A549 (cell line): Measurements from ENCODE around the gene ATL1. TPM values are rescaled to one million over a fixed set of nuclear protein-coding genes. Genes with fewer than 3 reads are reported as not detected.

Experiments used
- ATAC-seq, 2 experiments: fragments of 200-7000 bp in 1 of 2; fragments of >200 bp in 1 of 2; cut with Nextera tagmentation in 1 of 2; cut with Tn5 transposase in 1 of 2; 3 replicates each; pipeline versions ENCODE4 v1.8.0 to v1.9.1; 2018 to 2020; ENCODE audit warnings: mild to moderate bottlenecking in 1 of 2, moderate library complexity in 1 of 2
- CTCF ChIA-PET: fragments of 300-600 bp; sonication (Branson Sonifier 250); formaldehyde crosslinking; extraction: SDS; loops from one replicate; lab custom pipeline; 2021; ENCODE audit warnings: antibody characterized with exemption, inconsistent platforms; lab: Yijun Ruan, JAX
- POLR2A ChIA-PET: fragments of 350-600 bp; formaldehyde crosslinking; extraction: SDS; loops from one replicate; lab custom pipeline; 2021; ENCODE audit warnings: antibody characterized with exemption, inconsistent platforms; lab: Yijun Ruan, JAX
- DNase-seq, 2 experiments: peaks; one replicate each; pipeline versions ENCODE4 v3.0.0 to v3.0.0-alpha.2; 2011 to 2016; ENCODE audit warnings: low read depth in 1 of 2, low spot score in 1 of 2
- FAIRE-seq: peaks from 2 replicates; lab custom pipeline; 2011; peaks lifted over from hg19 to GRCh38; lab: Jason Lieb, UNC
- H3K27ac ChIP-seq, 2 experiments: fragments of >200 bp; sonication (Bioruptor Twin); formaldehyde crosslinking; 3 replicates each; pipeline ENCODE4 v1.5.1; 2016 to 2017
- H3K4me1 ChIP-seq: fragments of >200 bp; sonication (Bioruptor Twin); formaldehyde crosslinking; 3 replicates; pipeline ENCODE4 v1.6.1; 2016
- H3K4me2 ChIP-seq: fragments of >200 bp; sonication (Bioruptor Twin); formaldehyde crosslinking; 3 replicates; pipeline ENCODE4 v1.6.1; 2016
- H3K4me3 ChIP-seq: fragments of >200 bp; sonication (Bioruptor Twin); formaldehyde crosslinking; 3 replicates; pipeline ENCODE4 v1.5.1; 2016
- H3K9me3 ChIP-seq: fragments of >200 bp; sonication (Bioruptor Twin); formaldehyde crosslinking; 3 replicates; pipeline ENCODE4 v1.6.1; 2016
- ATOH8 ChIP-seq: fragments of 250-450 bp; sonication (Bioruptor Pico); IDR thresholded peaks from 2 replicates; pipeline ENCODE4 v1.5.0; 2020; ENCODE audit warnings: low read depth, mild to moderate bottlenecking, moderate library complexity
- BHLHE40 ChIP-seq: IDR thresholded peaks from 2 replicates; pipeline ENCODE4 v1.6.1; 2012; ENCODE audit warnings: low read depth, low read length, inconsistent platforms
- CBX2 ChIP-seq: fragments of 200-600 bp; sonication (generic); IDR thresholded peaks from 2 replicates; pipeline ENCODE4 v1.6.1; 2016; ENCODE audit warnings: low read depth, mild to moderate bottlenecking, borderline replicate concordance
- CHD2 ChIP-seq: fragments of 150-350 bp; IDR thresholded peaks from 2 replicates; pipeline ENCODE4 v1.6.1; 2014; ENCODE audit warnings: low read length; ENCODE audit not compliant: partially characterized antibody
- CHD4 ChIP-seq: fragments of 200-600 bp; sonication (generic); IDR thresholded peaks from 2 replicates; pipeline ENCODE4 v1.6.1; 2016; ENCODE audit warnings: antibody characterized with exemption, mild to moderate bottlenecking, borderline replicate concordance
- CTCF ChIP-seq: fragments of >200 bp; sonication (Bioruptor Twin); formaldehyde crosslinking; IDR thresholded peaks from 3 replicates; pipeline ENCODE4 v1.5.1; 2016
- E2F6 ChIP-seq: IDR thresholded peaks from 2 replicates; pipeline ENCODE4 v1.6.1; 2012; ENCODE audit warnings: low read depth, borderline replicate concordance
- ELK1 ChIP-seq: fragments of 150-350 bp; IDR thresholded peaks from 2 replicates; pipeline ENCODE4 v1.6.1; 2014; ENCODE audit warnings: low read depth, mild to moderate bottlenecking, low read length
- EP300 ChIP-seq, 2 experiments: fragments of >200 bp; sonication (Bioruptor Twin); formaldehyde crosslinking; IDR thresholded peaks; 2 replicates in 1 of 2; 3 replicates in 1 of 2; pipeline ENCODE4 v1.6.1; 2016 to 2017
- FOXS1 ChIP-seq: fragments of 250-450 bp; sonication (Bioruptor Pico); IDR thresholded peaks from 2 replicates; pipeline ENCODE4 v1.5.0; 2020; ENCODE audit warnings: mild to moderate bottlenecking, moderate library complexity
- GATA3 ChIP-seq: IDR thresholded peaks from 2 replicates; pipeline ENCODE4 v1.6.1; 2012; ENCODE audit warnings: borderline replicate concordance
- HDAC2 ChIP-seq: fragments of 200-600 bp; sonication (generic); IDR thresholded peaks from 2 replicates; pipeline ENCODE4 v1.6.1; 2016
- HEYL ChIP-seq: fragments of 250-450 bp; sonication (Bioruptor Pico); IDR thresholded peaks from 2 replicates; pipeline ENCODE4 v1.8.0; 2021; ENCODE audit warnings: mild to moderate bottlenecking, moderate library complexity
- HOXA7 ChIP-seq: fragments of 250-450 bp; sonication (Bioruptor Pico); IDR thresholded peaks from 2 replicates; pipeline ENCODE4 v1.5.0; 2020; ENCODE audit warnings: mild to moderate bottlenecking, moderate library complexity
- KDM1A ChIP-seq: fragments of 200-600 bp; sonication (generic); IDR thresholded peaks from 2 replicates; pipeline ENCODE4 v1.6.1; 2016; ENCODE audit warnings: low read depth, mild to moderate bottlenecking
- KDM5A ChIP-seq: fragments of 200-600 bp; sonication (generic); IDR thresholded peaks from 2 replicates; pipeline ENCODE4 v1.6.1; 2016; ENCODE audit warnings: antibody characterized with exemption, mild to moderate bottlenecking
- NPAS2 ChIP-seq: fragments of 250-450 bp; sonication (Bioruptor Pico); IDR thresholded peaks from 2 replicates; pipeline ENCODE4 v1.8.0; 2022; ENCODE audit warnings: mild to moderate bottlenecking, moderate library complexity, borderline replicate concordance
- NR3C1 ChIP-seq: fragments of >200 bp; sonication (Bioruptor Twin); formaldehyde crosslinking; IDR thresholded peaks from 3 replicates; pipeline ENCODE4 v1.6.1; 2017
- PBX3 ChIP-seq: IDR thresholded peaks from 2 replicates; pipeline ENCODE4 v1.6.1; 2012
- RARB ChIP-seq: fragments of 250-450 bp; sonication (Bioruptor Pico); IDR thresholded peaks from 2 replicates; pipeline ENCODE4 v1.8.0; 2021; ENCODE audit warnings: mild to moderate bottlenecking, moderate library complexity
- RCOR1 ChIP-seq: fragments of 150-350 bp; IDR thresholded peaks from 2 replicates; pipeline ENCODE4 v1.6.1; 2014; ENCODE audit warnings: antibody characterized with exemption, low read length, low read depth
- RFX5 ChIP-seq: fragments of 450-650 bp; IDR thresholded peaks from 2 replicates; pipeline ENCODE4 v1.7.1; 2014; ENCODE audit warnings: antibody characterized with exemption, mild to moderate bottlenecking, moderate library complexity
- SMC3 ChIP-seq: fragments of >200 bp; sonication (Bioruptor Twin); formaldehyde crosslinking; IDR thresholded peaks from 3 replicates; pipeline ENCODE4 v1.6.1; 2018; ENCODE audit warnings: inconsistent platforms
- TFCP2L1 ChIP-seq: fragments of 250-450 bp; sonication (Bioruptor Pico); IDR thresholded peaks from 2 replicates; pipeline ENCODE4 v1.5.0; 2021; ENCODE audit warnings: mild to moderate bottlenecking
- ZNF302 ChIP-seq: fragments of 250-450 bp; sonication (Bioruptor Pico); IDR thresholded peaks from 2 replicates; pipeline ENCODE4 v1.9.0; 2021; ENCODE audit warnings: inconsistent platforms, mild to moderate bottlenecking, moderate library complexity
- WGBS: methylation state at CpG from one replicate; pipeline ENCODE4 v1.1.6; 2017; ENCODE audit errors: missing lambda C conversion rate; 5-methylcytosine and 5-hydroxymethylcytosine counted together
- polyA plus RNA-seq, 4 experiments: library from polyadenylated mRNA; depleted of rRNA in 3 of 4; stranded (reverse); fragments of >200 nt; fragmentation: RNase III in 1 of 4; extraction: RNeasy Plus Mini Kit Qiagen cat#74134 plus additional on column Dnase treatment in 1 of 4; gene quantifications; 2 replicates in 3 of 4; 3 replicates in 1 of 4; pipeline ENCODE4 v1.2.3, GENCODE V29; 2011 to 2017

Gene ATL1
- polyA plus RNA-seq, 2 of the 4 experiments (the other 2 are of a cell fraction), result 4.7 to 5.1 TPM

- FAIRE-seq, result no peak
- CTCF ChIA-PET, result interaction anchor here (0.6 to 1.7 kb wide), 9 partner anchors 8 to 288 kb away, joined by 3 to 6 read pairs (median 3); no protein-coding TSS in a partner anchor
- H3K4me1 ChIP-seq, result peaks cover 3% of the 10 kb centered on the region
These were observed 46.5 kb downstream of the ATL1 start for GRCh38 chr14:50606468-50606867.

GRCh38 chr14:50607181-50607580, 47.2 kb downstream of the ATL1 start:
- Histone ChIP-seq H3K27ac (no peak overlapping the region), H3K4me2 (no peak overlapping the region), H3K9me3 (no peaks in the 10 kb centered on the region), H3K4me1 (no peaks in the 10 kb centered on the region), H3K4me3 (no peak overlapping the region)
- ATAC-seq (no peak), DNase-seq (no peak), FAIRE-seq (no peak)
- no peak for TF ChIP-seq KDM1A
- CTCF ChIA-PET, result interaction anchor here (1.1 to 1.5 kb wide), 5 partner anchors 9 to 289 kb away, joined by 3 to 4 read pairs (median 3); no protein-coding TSS in a partner anchor
- POLR2A ChIA-PET, result no interaction called here
- 81% methylated on average over 3 of the region's 3 CpGs for WGBS

More at GRCh38 chr14:50606468-50606867, 46.5 kb downstream of the ATL1 start:
- Histone ChIP-seq H3K9me3 (no peaks in the 10 kb centered on the region), H3K4me3 (no peak overlapping the region), H3K4me2 (no peak overlapping the region), H3K27ac (no peak overlapping the region)
- ATAC-seq (no peak), DNase-seq (no peak)
- POLR2A ChIA-PET, result interaction anchor here (1.2 kb wide), 1 partner anchor 62 kb away, joined by 3 read pairs; the partner anchor contains the start of gene SAV1
- TF ChIP-seq CHD2 (no peak), HDAC2 (no peak), PBX3 (no peak), TFCP2L1 (CRISPR knock-in tag) (no peak), CHD4 (no peak), GATA3 (no peak), ELK1 (no peak), RCOR1 (no peak), RFX5 (no peak), RARB (CRISPR knock-in tag) (no peak)
- 40% methylated on average over 2 of the region's 2 CpGs for WGBS

- WGBS, result 74% methylated on average over 1 of the region's 1 CpG
- H3K9me3 ChIP-seq, result no peaks in the 10 kb centered on the region
These were observed 47.8 kb downstream of the ATL1 start for GRCh38 chr14:50607761-50608160.

More at GRCh38 chr14:50607761-50608160, 47.8 kb downstream of the ATL1 start:
- Histone ChIP-seq H3K4me2 (no peak overlapping the region), H3K27ac (no peak overlapping the region), H3K4me1 (no peaks in the 10 kb centered on the region), H3K4me3 (no peak overlapping the region)
- no peak for ATAC-seq
- POLR2A ChIA-PET, result no interaction called here
- TF ChIP-seq RCOR1 (no peak), CBX2 (no peak), TFCP2L1 (CRISPR knock-in tag) (no peak), NPAS2 (CRISPR knock-in tag) (no peak), PBX3 (no peak), ATOH8 (CRISPR knock-in tag) (no peak), ZNF302 (CRISPR knock-in tag) (no peak), FOXS1 (no peak), CTCF (no peak), SMC3 (no peak), KDM1A (no peak), ELK1 (no peak), E2F6 (no peak), NR3C1 (no peak), KDM5A (no peak), GATA3 (no peak), HEYL (CRISPR knock-in tag) (no peak), BHLHE40 (no peak), EP300 (IDR thresholded peaks at IDR 0.05) (no peak), HOXA7 (CRISPR knock-in tag) (no peak)
- no peak for DNase-seq
- no peak for FAIRE-seq
- CTCF ChIA-PET, result interaction anchor here (0.8 to 1.5 kb wide), 5 partner anchors 7 to 290 kb away, joined by 3 to 4 read pairs (median 3); no protein-coding TSS in a partner anchor
